ENCODE results near the gene LRRC28.
"Not testable (repeated sequence)": the region's sequence is repeated elsewhere in the genome, so short reads cannot be mapped to it uniquely, and the experiment has no call there.

The LRRC28 gene

DNA sequence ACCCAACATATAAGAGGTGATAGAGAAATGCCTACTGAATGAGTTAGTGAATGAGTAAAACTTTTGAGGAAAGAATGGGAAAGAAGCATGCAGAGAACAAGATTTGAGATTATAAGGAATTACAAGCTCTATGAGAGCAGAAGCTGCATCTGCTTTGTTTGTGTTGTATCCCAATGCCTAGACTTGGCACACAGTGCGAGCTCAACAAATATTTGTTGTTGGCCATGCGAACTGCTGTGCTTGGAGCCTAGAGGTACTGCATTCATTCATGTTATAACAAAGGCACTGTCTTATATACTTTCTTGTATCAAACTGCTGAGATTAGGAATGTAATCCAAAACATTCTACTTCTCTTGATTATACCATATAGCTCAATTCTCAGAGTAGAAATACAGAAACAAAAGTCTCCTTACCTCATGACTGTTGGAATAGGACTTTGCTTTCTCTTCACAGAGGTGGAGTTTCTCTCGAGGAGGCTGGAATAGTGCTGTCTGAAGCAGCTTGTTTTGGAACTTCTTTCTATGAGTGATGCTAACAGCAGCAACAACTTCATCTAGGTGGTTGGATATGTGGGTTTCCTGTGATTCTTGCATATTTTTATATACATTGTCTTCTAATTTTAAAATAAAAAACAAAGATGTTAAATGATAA lies 23.0 kb upstream of the LRRC28 start:
- Histone ChIP-seq H3K9me2 (replicated peaks; ENCODE audit: control insufficient read depth, low read length) (no peaks in the 10 kb centered on the region), H3K27ac (ENCODE audit: low read depth, low read length) (no peak overlapping the region), H3K9me3 (ENCODE audit: control insufficient read depth, insufficient read depth, low read length) (no peaks in the 10 kb centered on the region), H3F3A (ENCODE audit: control insufficient read depth, insufficient read depth) (no peaks in the 10 kb centered on the region), H3K4me2 (ENCODE audit: low read length) (no peak overlapping the region), H3K79me2 (ENCODE audit: control insufficient read depth, low read length) (no peaks in the 10 kb centered on the region), H3K27me3 (ENCODE audit: control insufficient read depth, low read length) (no peaks in the 10 kb centered on the region), H3K4me3 (ENCODE audit: low read length) (no peak overlapping the region), H3K36me3 (ENCODE audit: control insufficient read depth, low read length) (no peaks in the 10 kb centered on the region), H4K20me1 (ENCODE audit: control insufficient read depth, insufficient read depth, low read depth, low read length) (no peaks in the 10 kb centered on the region), H3K4me1 (ENCODE audit: control insufficient read depth, low read length) (no peaks in the 10 kb centered on the region)
- TF ChIP-seq, protein P1, sequence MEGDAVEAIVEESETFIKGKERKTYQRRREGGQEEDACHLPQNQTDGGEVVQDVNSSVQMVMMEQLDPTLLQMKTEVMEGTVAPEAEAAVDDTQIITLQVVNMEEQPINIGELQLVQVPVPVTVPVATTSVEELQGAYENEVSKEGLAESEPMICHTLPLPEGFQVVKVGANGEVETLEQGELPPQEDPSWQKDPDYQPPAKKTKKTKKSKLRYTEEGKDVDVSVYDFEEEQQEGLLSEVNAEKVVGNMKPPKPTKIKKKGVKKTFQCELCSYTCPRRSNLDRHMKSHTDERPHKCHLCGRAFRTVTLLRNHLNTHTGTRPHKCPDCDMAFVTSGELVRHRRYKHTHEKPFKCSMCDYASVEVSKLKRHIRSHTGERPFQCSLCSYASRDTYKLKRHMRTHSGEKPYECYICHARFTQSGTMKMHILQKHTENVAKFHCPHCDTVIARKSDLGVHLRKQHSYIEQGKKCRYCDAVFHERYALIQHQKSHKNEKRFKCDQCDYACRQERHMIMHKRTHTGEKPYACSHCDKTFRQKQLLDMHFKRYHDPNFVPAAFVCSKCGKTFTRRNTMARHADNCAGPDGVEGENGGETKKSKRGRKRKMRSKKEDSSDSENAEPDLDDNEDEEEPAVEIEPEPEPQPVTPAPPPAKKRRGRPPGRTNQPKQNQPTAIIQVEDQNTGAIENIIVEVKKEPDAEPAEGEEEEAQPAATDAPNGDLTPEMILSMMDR (IDR thresholded peaks at IDR 0.05; ENCODE audit: low read depth, low read length, poor library complexity, severe bottlenecking) = no peak
- TF ChIP-seq EZH2phosphoT487 (IDR thresholded peaks at IDR 0.05; ENCODE audit: borderline replicate concordance, low read length) = no peak

DNA sequence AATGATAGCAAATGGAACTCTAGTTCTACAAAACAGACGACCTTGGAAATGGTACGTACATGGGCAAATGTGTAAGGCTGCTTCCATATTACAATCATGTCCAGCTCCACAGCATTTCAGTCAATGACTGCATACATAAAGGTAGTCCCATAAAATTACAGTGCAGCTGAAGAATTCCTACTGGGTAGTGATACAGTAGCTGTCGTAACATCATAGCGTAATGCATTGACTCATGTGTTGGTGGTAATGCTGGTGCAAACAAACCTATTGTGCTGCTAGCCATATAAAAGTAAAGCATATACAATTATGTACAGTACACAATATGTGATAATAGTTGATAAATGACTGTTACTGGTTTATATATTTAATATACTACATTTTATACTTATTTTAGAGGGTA lies 20.4 kb upstream of the LRRC28 start:
- Histone ChIP-seq H3K4me1 (ENCODE audit: control insufficient read depth, low read length) (no peaks in the 10 kb centered on the region), H4K20me1 (ENCODE audit: control insufficient read depth, insufficient read depth, low read depth, low read length) (no peaks in the 10 kb centered on the region), H3K4me2 (ENCODE audit: low read length) (no peak overlapping the region), H3K79me2 (ENCODE audit: control insufficient read depth, low read length) (no peaks in the 10 kb centered on the region), H3K36me3 (ENCODE audit: control insufficient read depth, low read length) (no peaks in the 10 kb centered on the region), H3K27ac (ENCODE audit: low read depth, low read length) (no peak overlapping the region), H3K27me3 (ENCODE audit: control insufficient read depth, low read length) (no peaks in the 10 kb centered on the region), H3F3A (ENCODE audit: control insufficient read depth, insufficient read depth) (no peaks in the 10 kb centered on the region), H3K9me3 (ENCODE audit: control insufficient read depth, insufficient read depth, low read length) (no peaks in the 10 kb centered on the region), H3K4me3 (ENCODE audit: low read length) (no peak overlapping the region), H3K9me2 (replicated peaks; ENCODE audit: control insufficient read depth, low read length) (no peaks in the 10 kb centered on the region)
- TF ChIP-seq, protein P1 (IDR thresholded peaks at IDR 0.05; ENCODE audit: low read depth, low read length, poor library complexity, severe bottlenecking) = no peak
- no peak for TF ChIP-seq EZH2phosphoT487 (IDR thresholded peaks at IDR 0.05; ENCODE audit: borderline replicate concordance, low read length)

DNA sequence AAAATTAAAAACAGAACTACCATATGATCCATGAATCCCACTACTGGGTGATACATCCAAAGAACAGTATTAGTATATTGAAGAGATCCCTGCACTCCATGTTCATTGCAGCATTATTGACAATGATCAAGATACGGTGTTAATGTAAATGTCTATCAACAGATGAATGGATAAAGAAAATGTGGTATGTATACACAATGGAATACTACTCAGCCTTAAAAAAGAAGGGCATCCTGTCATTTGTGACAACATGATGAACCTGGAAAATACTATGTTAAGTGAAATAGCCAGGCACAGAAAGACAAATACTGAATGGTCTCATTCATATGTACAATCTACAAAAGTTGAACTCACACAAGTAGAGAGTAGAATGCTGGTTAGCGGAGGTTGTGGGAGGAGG lies 18.5 kb upstream of the LRRC28 start:
- H3K4me2 ChIP-seq (ENCODE audit: low read length) = no peak overlapping the region
- no peak for TF ChIP-seq EZH2phosphoT487 (IDR thresholded peaks at IDR 0.05; ENCODE audit: borderline replicate concordance, low read length)
- TF ChIP-seq, protein P1 (IDR thresholded peaks at IDR 0.05; ENCODE audit: low read depth, low read length, poor library complexity, severe bottlenecking) = no peak
- H3K4me3 ChIP-seq (ENCODE audit: low read length) = no peak overlapping the region
- H3K36me3 ChIP-seq (ENCODE audit: control insufficient read depth, low read length) = no peaks in the 10 kb centered on the region
- no peaks in the 10 kb centered on the region for H3F3A ChIP-seq (ENCODE audit: control insufficient read depth, insufficient read depth)
- no peaks in the 10 kb centered on the region for H3K4me1 ChIP-seq (ENCODE audit: control insufficient read depth, low read length)
- no peaks in the 10 kb centered on the region for H3K27me3 ChIP-seq (ENCODE audit: control insufficient read depth, low read length)
- H3K27ac ChIP-seq (ENCODE audit: low read depth, low read length) = no peak overlapping the region
- H3K79me2 ChIP-seq (ENCODE audit: control insufficient read depth, low read length) = no peaks in the 10 kb centered on the region
- H4K20me1 ChIP-seq (ENCODE audit: control insufficient read depth, insufficient read depth, low read depth, low read length) = no peaks in the 10 kb centered on the region
- H3K9me2 ChIP-seq (replicated peaks; ENCODE audit: control insufficient read depth, low read length) = no peaks in the 10 kb centered on the region
- no peaks in the 10 kb centered on the region for H3K9me3 ChIP-seq (ENCODE audit: control insufficient read depth, insufficient read depth, low read length)

DNA sequence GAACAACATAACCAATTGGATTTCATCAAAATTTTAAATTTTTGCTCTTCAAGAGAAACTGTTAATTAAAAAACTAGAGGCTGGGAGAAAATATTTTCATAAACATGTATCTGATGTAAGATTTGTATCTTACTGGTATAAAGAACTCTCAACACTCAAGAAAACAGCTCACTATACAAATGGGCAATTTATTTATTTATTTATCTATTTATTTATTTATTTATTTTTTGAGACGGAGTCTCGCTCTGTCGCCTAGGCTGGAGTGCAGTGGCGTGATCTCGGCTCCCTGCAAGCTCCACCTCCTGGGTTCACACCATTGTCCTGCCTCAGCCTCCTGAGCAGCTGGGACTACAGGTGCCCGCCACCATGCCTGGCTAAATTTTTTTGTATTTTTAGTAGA lies 17.1 kb upstream of the LRRC28 start:
- H3K79me2 ChIP-seq (ENCODE audit: control insufficient read depth, low read length); H3K27ac ChIP-seq (ENCODE audit: low read depth, low read length); H4K20me1 ChIP-seq (ENCODE audit: control insufficient read depth, insufficient read depth, low read depth, low read length); H3K4me1 ChIP-seq (ENCODE audit: control insufficient read depth, low read length); H3K9me3 ChIP-seq (ENCODE audit: control insufficient read depth, insufficient read depth, low read length); H3K36me3 ChIP-seq (ENCODE audit: control insufficient read depth, low read length); H3K27me3 ChIP-seq (ENCODE audit: control insufficient read depth, low read length); H3K9me2 ChIP-seq (replicated peaks; ENCODE audit: control insufficient read depth, low read length); H3K4me3 ChIP-seq (ENCODE audit: low read length); H3F3A ChIP-seq (ENCODE audit: control insufficient read depth, insufficient read depth); H3K4me2 ChIP-seq (ENCODE audit: low read length): not testable (repeated sequence)

Measured in DOHH2 (cell line).